Inflammatory macrophage treated with lipopolysaccharide for 4 hours (primary cell): Measurements from ENCODE around the gene VWA5B2.
A peak's percentile ranks its signal among the peaks of the same experiment; 100 is the strongest.

Experiments used
- DNase-seq: peaks from one replicate; pipeline ENCODE4 v3.0.0-alpha.2; 2020

Gene VWA5B2

DNA sequence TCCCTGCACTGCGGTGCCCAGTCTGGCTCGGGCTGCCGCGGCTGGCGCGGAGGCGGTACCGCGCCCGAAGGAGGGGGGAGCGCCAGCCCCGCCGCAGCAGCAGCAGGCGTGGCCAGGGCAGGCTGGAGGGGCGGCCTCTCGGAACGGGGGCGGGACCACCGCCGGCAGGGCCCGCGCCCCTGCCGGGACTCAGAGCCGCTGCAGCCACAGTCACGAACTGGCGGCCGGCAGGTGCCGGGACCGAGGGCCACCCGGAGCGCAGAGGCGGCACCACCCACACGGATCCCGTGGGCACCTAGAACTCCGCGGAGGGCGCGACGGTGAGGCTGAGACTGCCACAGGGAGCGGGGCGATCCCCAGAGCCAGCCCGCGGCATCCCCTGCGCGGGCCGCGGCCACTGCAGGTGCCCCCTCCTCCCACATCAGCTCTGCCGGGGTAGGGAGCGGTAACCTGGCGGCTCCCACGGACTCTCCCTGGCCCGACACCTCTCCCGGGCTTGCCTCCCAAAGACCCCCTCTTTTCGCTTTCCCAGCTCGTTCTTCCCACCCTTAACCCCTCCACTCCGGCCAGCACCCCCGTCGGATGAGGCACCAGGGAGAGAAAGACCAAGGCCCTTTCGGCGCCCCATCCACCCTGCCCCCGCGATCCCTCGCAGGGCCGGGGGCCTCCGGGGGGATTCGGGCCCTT lies at the start of gene VWA5B2:
Gene VWA5B2 (plus strand): TSS at position 192 of the 687 bp plus-strand sequence. CDS start 944 bp downstream, outside the sequence.
- DNase-seq = peak; percentile 26

DNA sequence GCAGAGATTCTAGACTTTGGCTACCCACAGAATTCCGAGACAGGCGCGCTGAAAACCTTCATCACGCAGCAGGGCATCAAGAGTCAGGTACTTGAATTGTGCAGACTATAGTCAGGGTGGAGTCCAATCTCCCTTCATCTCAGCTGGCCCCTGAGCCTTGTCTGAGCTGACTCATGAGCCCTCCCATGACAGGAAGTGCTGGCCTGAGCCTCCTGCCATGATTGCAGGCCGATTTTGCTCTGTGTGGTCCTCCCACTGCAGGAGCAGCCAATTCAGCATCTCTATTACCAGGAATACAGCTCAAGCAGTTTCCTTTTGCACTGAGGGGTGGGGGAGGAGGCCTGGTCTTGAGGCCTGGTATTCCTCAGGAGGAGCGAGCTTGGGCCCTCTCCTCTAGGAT lies 49.2 kb upstream of the VWA5B2 start:
- peak; percentile 47 for DNase-seq

DNA sequence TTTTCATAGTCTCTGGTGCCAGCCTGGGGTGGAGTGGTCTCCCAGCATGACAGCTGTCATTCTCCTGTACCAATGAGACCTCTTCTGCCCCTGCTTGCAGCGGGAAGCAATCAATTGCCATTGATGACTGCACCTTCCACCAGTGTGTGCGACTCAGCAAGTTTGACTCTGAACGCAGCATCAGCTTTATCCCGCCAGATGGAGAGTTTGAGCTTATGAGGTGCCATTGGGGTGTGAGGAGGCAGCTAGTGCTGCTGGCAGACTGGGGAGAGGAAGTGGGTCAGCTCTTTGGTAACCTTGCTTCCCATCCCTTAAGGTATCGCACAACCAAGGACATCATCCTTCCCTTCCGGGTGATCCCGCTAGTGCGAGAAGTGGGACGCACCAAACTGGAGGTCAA lies 47.8 kb upstream of the VWA5B2 start:
- DNase-seq = no peak

DNA sequence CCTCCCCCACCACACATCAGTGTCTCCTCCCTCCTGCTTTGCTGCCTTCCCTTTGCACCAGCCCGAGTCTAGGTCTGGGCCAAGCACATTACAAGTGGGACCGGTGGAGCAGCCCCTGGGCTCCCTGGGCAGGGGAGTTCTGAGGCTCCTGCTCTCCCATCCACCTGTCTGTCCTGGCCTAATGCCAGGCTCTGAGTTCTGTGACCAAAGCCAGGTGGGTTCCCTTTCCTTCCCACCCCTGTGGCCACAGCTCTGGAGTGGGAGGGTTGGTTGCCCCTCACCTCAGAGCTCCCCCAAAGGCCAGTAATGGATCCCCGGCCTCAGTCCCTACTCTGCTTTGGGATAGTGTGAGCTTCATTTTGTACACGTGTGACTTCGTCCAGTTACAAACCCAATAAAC lies 45.7 kb upstream of the VWA5B2 start:
- no peak for DNase-seq

DNA sequence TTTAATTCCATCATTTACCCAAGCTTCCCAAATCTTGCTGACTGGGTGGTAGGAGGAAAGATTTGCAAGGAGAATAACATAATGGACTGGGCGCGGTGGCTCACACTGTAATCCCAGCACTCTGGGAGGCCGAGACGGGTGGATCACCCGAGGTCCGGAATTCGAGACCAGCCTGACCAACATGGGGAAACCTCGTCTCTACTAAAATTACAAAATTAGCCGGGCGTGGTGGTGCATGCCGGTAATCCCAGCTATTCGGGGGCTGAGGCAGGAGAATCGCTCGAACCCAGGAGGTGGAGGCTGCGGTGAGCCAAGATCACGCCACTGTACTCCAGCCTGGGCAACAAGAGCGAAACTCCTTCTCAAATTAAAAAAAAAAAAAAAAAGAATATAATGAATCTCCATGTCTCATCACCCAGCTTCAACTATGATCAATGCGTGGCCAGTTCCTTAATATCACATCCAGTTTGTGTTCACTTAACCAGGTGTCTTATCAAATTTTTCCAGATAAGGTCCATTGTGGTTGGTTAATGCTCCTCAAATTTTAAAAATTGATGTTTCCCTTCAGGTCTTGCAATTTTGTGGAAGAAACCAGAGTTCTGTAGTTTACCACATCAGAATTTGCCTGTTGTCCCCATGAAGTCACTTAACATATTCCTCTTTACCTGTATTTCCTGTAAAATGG lies 44.7 kb upstream of the VWA5B2 start:
- DNase-seq = no peak

DNA sequence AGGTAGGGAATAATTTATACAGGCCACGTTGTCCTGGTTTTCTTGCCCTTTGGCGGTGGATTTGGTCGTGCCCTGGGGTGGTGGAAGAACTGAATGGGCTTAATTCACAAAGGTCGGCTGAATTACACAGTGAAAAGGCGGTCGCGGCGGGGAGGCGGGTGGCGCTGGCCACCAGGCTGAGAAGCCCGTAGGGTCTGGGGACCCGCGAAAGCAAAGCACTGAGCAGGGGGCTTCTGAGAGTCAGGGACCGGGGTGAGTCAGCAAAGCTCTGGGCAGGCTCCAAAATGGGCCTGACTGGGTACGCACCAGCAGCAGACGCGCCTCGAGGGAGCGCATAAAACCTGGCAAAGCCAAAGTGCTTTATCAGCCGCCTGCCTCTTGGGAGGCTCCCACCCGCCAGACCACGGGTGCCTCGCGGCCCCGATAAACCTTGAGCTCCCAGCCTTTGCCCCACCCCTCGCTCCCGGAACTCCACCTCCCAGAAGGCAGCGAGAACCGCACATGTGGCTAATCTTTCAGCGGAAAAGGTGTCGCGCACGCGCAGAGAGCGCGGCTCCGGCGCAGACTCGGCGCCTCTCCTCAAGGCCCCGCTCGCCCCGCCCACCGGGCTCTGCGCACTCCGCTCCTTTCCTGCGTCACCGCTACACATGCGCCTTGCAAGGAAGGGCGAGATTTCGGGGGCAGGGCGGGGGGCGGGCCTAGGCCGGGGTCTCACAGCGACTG lies 43.8 kb upstream of the VWA5B2 start:
- DNase-seq = peak; percentile 100

DNA sequence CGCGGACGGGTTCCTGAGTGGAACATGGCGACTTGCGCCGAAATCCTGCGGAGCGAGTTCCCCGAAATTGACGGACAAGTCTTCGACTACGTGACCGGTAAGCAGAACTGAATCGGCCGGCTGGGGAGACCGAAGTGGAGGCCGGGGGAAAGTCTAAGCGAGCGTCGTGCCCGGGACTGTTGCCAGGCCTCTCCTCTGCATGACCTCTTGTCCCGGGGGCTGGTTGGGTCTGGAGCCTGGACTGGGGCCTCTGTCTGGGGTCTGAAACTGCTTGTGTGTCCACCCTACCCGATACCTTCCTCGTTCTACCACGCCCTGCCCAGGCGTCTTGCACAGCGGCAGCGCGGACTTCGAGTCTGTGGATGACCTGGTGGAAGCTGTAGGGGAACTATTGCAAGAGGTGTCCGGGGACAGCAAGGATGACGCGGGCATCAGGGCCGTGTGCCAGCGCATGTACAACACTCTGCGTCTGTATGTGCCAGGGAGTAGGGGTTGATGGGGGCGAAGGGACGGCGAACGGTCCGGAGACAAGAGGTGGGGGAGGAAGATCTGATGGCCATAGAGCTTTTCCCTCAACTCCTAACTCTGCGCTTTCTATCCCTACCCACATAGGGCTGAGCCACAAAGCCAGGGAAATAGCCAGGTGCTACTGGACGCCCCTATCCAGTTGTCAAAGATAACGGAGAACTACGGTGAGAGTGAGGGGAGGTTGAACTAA lies 43.0 kb upstream of the VWA5B2 start, which contains the start of gene ABCF3:
Gene ABCF3 (plus strand): TSS at position 16 of the 718 bp plus-strand sequence. CDS start 9 bp downstream, at position 25.
- peak; percentile 59 for DNase-seq

DNA sequence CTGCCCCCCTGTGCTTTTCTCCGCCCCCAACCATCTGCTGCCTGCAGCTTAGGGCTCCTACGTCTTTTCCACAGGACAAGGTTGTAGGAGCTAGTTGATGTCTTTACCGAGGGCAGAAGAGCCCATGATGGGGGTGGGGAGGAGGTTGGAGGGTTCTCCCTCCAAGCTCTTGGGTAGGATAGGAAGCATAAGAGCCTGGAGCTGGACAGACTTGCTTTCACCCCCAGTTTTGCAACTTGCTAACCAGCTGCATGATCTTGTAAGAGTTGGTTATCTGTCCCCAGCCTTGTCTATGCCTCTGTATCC lies 42.5 kb upstream of the VWA5B2 start:
- no peak for DNase-seq

DNA sequence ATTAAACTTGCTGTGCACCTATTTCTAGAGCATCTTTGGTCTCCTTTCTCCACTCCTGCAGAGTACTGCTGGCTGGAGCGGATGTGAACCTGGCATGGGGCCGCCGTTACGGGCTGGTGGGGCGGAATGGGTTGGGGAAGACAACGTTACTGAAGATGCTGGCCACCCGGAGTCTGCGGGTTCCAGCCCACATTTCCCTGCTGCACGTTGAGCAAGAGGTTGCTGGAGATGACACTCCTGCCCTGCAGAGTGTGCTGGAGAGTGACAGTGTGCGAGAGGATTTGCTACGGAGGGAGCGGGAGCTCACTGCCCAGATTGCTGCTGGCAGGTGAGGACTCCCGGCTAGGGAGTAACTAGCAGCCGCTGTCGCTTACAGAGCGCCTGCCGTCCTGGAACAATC lies 41.3 kb upstream of the VWA5B2 start:
- DNase-seq = no peak

DNA sequence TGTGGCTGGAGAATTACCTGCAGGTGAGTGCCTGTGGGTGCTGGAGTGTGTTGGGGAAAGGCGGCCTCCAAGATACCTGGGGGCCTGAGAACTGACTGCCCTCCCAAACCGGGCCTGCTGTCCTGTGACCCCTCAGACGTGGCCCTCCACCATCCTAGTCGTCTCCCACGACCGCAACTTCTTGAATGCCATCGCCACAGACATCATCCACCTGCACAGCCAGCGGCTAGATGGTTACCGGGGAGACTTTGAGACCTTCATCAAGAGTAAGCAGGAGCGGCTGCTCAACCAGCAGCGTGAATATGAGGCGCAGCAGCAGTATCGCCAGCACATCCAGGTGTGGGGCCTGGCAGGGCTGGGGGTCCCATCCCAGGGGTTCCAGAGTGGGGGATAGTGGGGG lies 40.0 kb upstream of the VWA5B2 start:
- DNase-seq = no peak

DNA sequence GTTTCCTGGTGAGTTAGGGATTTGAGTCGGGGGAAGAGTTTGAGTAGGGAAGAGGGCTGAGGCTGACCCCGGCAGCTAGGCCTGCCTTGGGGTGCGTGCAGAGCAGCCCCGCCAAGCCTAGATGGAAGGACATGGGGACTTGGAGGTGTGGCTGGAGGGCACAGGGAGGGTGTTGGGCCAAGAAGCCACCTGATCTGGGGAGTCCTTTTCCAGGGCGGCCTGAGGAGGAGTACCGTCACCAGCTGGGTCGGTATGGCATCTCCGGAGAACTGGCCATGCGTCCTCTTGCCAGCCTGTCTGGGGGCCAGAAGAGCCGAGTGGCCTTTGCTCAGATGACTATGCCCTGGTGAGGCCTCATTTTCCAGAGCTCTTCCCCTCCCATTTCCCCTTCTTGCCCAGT lies 36.5 kb upstream of the VWA5B2 start:
- no peak for DNase-seq

DNA sequence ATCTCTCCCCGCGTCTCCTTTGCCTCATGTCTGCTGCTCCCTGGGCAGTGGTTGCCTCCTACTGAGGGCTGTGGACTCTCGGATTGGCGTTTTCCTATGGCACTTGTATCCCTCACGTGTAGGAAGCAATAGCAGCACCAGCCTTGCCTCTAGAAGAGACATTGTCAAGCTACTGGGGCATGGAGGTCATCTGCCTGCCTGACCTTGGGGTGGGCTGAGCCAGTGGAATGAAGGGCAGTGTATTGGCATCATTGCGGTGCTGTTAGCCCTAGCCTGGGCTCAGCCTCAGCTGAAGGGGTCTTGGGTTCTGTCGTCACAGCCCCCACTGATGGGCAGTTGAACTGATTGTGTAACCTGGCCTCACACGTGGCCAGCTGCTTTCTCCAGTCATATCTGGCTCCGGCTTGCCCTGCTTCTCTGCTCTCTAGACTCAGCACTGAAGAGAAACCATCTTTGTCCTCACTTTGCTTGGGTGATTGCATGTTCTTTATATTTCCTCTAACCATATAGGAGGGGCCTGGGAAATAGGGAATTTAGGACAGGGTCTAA lies 35.3 kb upstream of the VWA5B2 start:
- no peak for DNase-seq

DNA sequence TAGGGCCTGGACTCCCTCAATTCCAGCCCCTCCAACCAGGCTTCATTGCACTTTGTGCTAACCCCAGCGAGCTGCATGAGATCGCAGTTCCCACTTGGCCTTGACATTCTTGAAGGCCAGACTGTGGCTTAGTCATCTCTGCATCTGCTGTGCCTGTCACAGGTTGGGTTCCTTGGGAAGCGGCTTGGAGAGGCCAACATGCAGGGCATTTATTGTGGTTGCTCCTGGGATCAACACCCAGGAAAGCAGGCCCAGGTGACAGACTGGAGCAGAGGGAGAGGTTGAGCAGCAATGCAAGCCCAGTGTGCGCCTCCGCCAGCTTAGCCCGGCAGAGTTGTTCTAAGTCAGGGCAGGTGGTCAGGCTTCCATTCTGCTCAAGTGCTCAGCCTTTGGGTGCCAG lies 32.8 kb upstream of the VWA5B2 start:
- no peak for DNase-seq

DNA sequence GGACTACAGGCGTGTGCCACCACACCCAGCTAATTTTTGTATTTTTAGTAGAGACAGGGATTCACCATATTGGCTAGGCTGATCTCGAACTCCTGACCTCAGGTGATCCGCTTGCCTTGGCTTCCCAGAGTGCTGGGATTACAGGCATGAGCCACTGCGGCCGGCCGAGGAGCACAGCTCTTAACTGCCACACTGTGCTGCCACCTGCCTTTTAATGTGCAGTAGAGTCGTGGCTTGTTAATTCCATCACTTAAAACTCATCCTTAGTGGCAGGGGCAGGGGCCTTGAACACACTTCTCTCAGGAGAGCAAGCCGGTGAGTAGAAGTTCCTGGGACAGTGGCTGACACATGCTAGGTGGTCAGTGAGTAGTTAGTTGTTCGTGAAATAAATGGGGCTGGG lies 30.9 kb upstream of the VWA5B2 start:
- no peak for DNase-seq

DNA sequence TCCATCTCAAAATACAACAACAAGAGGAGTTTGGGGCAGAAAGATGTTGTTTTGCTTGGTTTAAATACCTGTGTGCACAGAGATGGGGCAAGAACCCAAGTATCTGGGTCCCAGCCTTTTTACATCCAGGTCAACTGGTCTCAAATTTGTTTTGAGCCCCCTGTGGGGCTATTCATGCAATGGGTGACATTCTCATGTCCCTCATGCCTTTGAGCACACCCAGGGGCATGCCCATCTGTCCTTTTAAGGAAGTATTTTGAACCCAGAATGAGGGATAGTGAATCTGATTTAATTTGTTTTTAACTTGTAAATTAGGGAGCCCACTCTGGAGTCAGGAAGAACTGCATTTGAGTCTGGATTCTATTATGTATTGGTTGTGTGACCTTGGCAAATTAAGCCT lies 28.6 kb upstream of the VWA5B2 start:
- no peak for DNase-seq

DNA sequence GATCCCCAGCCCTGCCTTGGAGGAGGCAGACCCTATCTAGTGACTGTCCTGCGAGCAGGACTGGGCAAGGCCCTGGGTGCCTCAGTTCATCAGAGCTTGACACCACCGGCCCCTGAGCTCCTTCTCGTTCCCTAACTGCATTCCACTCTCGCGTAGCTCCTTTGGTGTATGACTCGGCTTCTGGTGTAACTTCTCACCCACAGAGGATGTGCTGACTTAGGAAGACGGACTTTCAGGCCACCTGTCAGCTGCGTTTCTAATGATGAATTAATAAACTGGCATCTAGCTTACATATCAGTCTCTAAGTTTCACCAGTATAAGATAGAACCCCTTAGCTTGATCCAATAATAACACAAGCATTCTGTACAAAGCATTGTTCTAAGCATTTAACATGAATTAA lies 25.9 kb upstream of the VWA5B2 start:
- no peak for DNase-seq

DNA sequence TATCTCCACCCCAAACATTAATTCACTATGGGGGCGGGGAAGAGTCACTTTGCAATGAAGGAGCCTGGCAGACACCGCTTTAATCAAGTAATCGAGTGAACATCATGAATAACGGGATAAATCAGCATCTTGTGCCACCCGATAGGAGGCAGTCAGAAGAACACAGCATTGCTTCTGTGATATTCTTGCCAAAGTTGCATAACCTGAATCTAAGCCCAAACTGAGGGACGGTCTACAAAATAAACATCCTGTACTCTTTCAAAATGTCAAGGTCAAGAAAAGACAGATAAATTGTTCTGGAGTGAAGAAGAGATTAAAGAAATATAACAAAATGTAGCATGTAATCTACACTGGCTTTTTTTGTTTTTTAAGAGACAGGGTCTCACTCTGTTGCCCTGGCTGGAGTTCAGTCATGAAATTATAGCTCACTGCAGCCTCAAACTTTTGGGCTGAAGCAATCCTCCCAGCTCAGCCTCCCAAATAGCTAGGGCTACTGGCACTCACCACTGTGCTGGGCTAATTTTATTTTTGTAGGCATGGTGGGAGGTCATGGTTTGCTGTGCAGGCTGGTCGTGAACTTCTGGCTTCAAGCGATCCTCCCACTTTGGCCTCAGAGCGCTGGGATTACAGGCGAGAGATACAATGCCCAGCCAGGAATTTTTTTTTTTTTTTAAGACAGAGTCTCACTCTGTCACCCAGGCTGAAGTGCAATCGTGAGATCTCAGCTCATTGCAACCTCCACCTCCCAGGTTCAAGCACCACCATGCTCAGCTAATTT lies 20.1 kb upstream of the VWA5B2 start:
- DNase-seq = no peak

DNA sequence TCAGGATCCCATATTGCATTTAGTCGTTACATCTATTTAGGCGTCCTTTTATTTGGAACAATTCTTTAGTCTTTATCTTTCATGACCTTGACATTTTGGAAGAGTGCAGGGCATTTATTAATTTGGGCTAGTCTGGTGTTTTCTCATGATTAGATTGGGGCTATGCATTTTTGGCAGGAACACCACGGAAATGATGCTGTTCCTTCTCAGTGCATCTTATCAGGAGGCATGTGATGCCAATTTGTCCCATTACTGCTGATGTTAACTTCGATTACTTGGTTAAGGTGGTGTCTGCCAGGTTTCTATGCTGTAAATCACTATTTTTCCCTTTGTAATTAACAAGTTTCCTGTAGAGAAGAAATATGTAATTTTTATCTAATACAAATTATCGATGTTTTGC lies 18.1 kb upstream of the VWA5B2 start:
- no peak for DNase-seq

DNA sequence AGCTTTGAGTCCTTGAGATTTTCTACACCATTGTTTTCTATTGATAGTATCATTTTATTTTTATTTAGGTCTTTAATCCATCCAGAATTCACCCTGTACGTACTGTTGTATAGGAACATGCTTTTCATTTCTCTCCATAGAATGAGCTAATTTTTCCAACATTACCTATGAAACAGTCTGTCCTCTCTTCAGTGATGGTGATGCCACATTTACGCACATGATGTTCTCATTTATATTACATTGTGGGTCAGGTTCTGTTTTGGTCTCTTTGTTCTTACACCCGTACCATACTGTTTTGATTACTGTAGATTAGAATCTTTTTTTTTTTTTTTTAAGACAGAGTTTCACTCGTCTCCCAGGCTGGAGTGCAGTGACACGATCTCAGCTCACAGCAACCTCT lies 17.7 kb upstream of the VWA5B2 start:
- no peak for DNase-seq

DNA sequence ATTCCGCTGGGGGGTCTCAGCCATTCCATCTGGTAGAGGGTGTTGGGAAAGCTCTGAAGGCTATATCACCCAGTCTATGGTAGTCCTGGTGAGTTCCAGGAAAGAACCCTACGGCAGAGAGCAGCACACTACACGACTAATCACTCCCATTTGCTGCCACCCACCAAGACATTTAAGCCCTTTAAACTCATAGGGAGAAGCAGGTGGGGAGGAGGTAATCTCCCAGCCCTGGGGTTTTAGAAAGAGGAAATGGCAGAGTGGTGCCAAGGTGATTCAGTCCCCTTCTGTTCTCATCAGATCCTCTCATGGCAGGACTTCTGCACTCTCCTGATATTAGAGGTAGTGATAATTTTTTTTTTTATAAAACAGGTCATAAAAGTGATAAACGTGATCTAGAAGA lies 10.6 kb upstream of the VWA5B2 start:
- DNase-seq = no peak

DNA sequence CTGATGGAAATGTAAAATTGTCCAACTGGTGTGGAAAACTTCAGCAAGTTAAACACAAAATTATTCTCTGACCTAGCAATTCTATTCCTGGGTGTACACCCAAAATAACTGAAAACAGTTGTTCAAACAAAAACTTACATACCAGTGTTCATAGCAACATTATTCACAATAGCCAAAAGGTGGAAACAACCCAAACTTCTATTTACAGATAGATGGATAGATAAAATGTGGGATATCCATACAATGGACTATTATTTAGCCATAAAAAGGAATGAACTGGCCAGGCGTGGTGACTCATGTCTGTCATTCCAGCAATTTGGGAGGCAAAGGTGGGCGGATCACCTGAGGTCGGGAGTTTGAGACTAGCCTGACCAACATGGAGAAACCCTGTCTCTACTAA lies 6.9 kb upstream of the VWA5B2 start:
- DNase-seq = no peak

DNA sequence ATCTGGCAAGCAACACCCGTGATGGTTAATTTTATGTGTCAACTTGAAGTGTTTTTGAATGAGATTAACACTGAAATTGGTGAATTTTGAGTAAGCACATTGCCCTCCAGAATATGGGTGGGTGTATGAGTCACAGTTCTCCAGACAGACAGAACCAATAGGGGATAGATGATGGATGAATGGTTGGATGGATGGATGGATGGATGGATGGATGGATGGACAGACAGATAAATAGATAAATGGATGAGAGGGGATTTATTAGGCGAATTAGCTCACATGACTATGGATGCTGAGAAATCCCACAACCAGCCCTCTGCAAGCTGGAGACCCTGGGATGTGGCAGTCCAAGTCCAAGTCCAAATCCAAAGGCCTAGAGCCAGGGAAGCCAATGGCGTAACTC lies 5.4 kb upstream of the VWA5B2 start:
- DNase-seq = no peak
